Measurements from ENCODE around the gene AZGP1. TPM values are rescaled to one million over a fixed set of nuclear protein-coding genes. Genes with fewer than 3 reads are reported as not detected.
"Not testable (repeated sequence)": the region's sequence is repeated elsewhere in the genome, so short reads cannot be mapped to it uniquely, and the experiment has no call there.

Gene AZGP1
- total and polyA plus RNA-seq, 7 donors = 0.66 to 17.1 (median 4.7) TPM

GRCh38 chr7:99971242-99971641 lies 4.6 kb downstream of the AZGP1 start:
- intact Hi-C loops (cut with DNase I) = no loop called here
- no peaks in the 10 kb centered on the region for H3K9me3 ChIP-seq
- H3K36me3 ChIP-seq = no peaks in the 10 kb centered on the region
- H3K4me1 ChIP-seq = no peaks in the 10 kb centered on the region
- H3K4me3 ChIP-seq = no peak overlapping the region
- H3K27ac ChIP-seq = no peak overlapping the region
- TF ChIP-seq CTCF (IDR thresholded peaks at IDR 0.05) (no peak), POLR2A (IDR thresholded peaks at IDR 0.05) (no peak), POLR2AphosphoS5 (IDR thresholded peaks at IDR 0.05) (no peak), EP300 (IDR thresholded peaks at IDR 0.05) (no peak)
- WGBS, 2 donors = 80 to 82% methylated on average over 4 of the region's 4 CpGs
- peaks cover 0 to 5% (median 0%) of the 10 kb centered on the region in 3 donors for H3K27me3 ChIP-seq
- DNase-seq = no peak

GRCh38 chr7:99969813-99970212 lies 6.0 kb downstream of the AZGP1 start:
- H3K27ac ChIP-seq; H3K36me3 ChIP-seq; intact Hi-C loops (cut with DNase I); H3K9me3 ChIP-seq; H3K4me1 ChIP-seq; H3K4me3 ChIP-seq; DNase-seq: not testable (repeated sequence)
- peaks cover 0 to 17% (median 4%) of the 10 kb centered on the region in 3 donors for H3K27me3 ChIP-seq
- WGBS, 2 donors = 5 to 36% methylated on average over 1 of the region's 1 CpG

- Histone ChIP-seq H3K4me1 (no peaks in the 10 kb centered on the region), H3K9me3 (no peaks in the 10 kb centered on the region), H3K36me3 (no peaks in the 10 kb centered on the region), H3K27me3 (peaks cover 0 to 22% (median 4%) of the 10 kb centered on the region in 3 donors), H3K4me3 (no peak overlapping the region), H3K27ac (no peak overlapping the region)
- TF ChIP-seq POLR2AphosphoS5 (IDR thresholded peaks at IDR 0.05) (no peak), CTCF (IDR thresholded peaks at IDR 0.05) (no peak), POLR2A (IDR thresholded peaks at IDR 0.05) (no peak), EP300 (IDR thresholded peaks at IDR 0.05) (no peak)
- no peak for DNase-seq
- WGBS, 2 donors = 92 to 95% methylated on average over 3 of the region's 3 CpGs
- intact Hi-C loops (cut with DNase I) = no loop called here
Measured at GRCh38 chr7:99969298-99969697, 6.5 kb downstream of the AZGP1 start.

- no peak overlapping the region for H3K4me3 ChIP-seq
- no peak for DNase-seq
- no peaks in the 10 kb centered on the region for H3K9me3 ChIP-seq
- no peaks in the 10 kb centered on the region for H3K36me3 ChIP-seq
- TF ChIP-seq POLR2AphosphoS5 (IDR thresholded peaks at IDR 0.05) (no peak), CTCF (IDR thresholded peaks at IDR 0.05) (no peak), EP300 (IDR thresholded peaks at IDR 0.05) (no peak), POLR2A (IDR thresholded peaks at IDR 0.05) (no peak)
- H3K4me1 ChIP-seq = no peaks in the 10 kb centered on the region
- intact Hi-C loops (cut with DNase I) = no loop called here
- no peak overlapping the region for H3K27ac ChIP-seq
- 68 to 75% methylated on average over 9 of the region's 9 CpGs for WGBS, 2 donors
- peaks cover 0 to 38% (median 6%) of the 10 kb centered on the region in 3 donors for H3K27me3 ChIP-seq
Measured at GRCh38 chr7:99958564-99959227, 17.1 kb downstream of the AZGP1 start.

GRCh38 chr7:99955247-99955646 lies 20.6 kb downstream of the AZGP1 start:
- Histone ChIP-seq H3K9me3 (no peaks in the 10 kb centered on the region), H3K4me3 (no peak overlapping the region), H3K36me3 (no peaks in the 10 kb centered on the region), H3K27me3 (peaks cover 0 to 9% (median 0%) of the 10 kb centered on the region in 3 donors), H3K27ac (no peak overlapping the region), H3K4me1 (no peaks in the 10 kb centered on the region)
- intact Hi-C loops (cut with DNase I) = no loop called here
- WGBS, 2 donors = 55 to 78% methylated on average over 6 of the region's 6 CpGs
- no peak for DNase-seq
- TF ChIP-seq CTCF (IDR thresholded peaks at IDR 0.05) (no peak), POLR2A (IDR thresholded peaks at IDR 0.05) (no peak), POLR2AphosphoS5 (IDR thresholded peaks at IDR 0.05) (no peak), EP300 (IDR thresholded peaks at IDR 0.05) (no peak)

- H3K27me3 ChIP-seq; H3K27ac ChIP-seq; H3K4me3 ChIP-seq; intact Hi-C loops (cut with DNase I); H3K36me3 ChIP-seq; H3K4me1 ChIP-seq; DNase-seq; H3K9me3 ChIP-seq: not testable (repeated sequence)
- WGBS, 2 donors = 92 to 95% methylated on average over 7 of the region's 7 CpGs
Measured at GRCh38 chr7:99954643-99955042, 21.2 kb downstream of the AZGP1 start.
